ENCODE measurements around the gene NLRP1. TPM values are rescaled to one million over a fixed set of nuclear protein-coding genes. Genes with fewer than 3 reads are reported as not detected.

The NLRP1 gene
- total and polyA plus RNA-seq, 9 of the 15 experiments (the other 6 are each of a cell fraction or from before 2014, with no cell fraction given), result 4.0 to 69.4 (median 27.7) TPM

GRCh38 chr17:5562661-5563360, 21.5 kb downstream of the NLRP1 start:
- CTCF ChIA-PET (ENCODE audit: low intra/inter-chr PET ratio), result no interaction called here
- Histone ChIP-seq H3K9me1 (ENCODE audit: control insufficient read depth, insufficient read depth, low read length) (no peaks in the 10 kb centered on the region), H3K36me3 (ENCODE audit: control insufficient read depth, insufficient read depth, low read length) (peaks cover 49% of the 10 kb centered on the region; the same call in 2 of the 3 replicates), H2AFZ (ENCODE audit: low read depth, low read length) (no peak overlapping the region), H3K4me2 (ENCODE audit: insufficient read depth, low read length) (no peak overlapping the region), H3K9me3 (replicated peaks; ENCODE audit: control insufficient read depth, insufficient read depth, low read depth, low read length) (no peaks in the 10 kb centered on the region), H3K27me3 (ENCODE audit: control insufficient read depth in 2 of 2, insufficient read depth in 2 of 2, low read length in 2 of 2) (no peaks in the 10 kb centered on the region), H3K27ac (ENCODE audit: extremely low read depth, low read depth, low read length) (no peak overlapping the region), H3K79me2 (ENCODE audit: control insufficient read depth, insufficient read depth, low read length) (no peaks in the 10 kb centered on the region), H3K4me3 (no peak overlapping the region), H4K20me1 (replicated peaks; ENCODE audit: control insufficient read depth, insufficient read depth, low read length) (no peaks in the 10 kb centered on the region), H3K4me1 (replicated peaks in 1 of 2; ENCODE audit: control insufficient read depth in 2 of 2, insufficient read depth in 2 of 2, low read length in 2 of 2) (no peaks in the 10 kb centered on the region), H3K9ac (ENCODE audit: insufficient read depth in 1 of 2, low read depth in 2 of 2, low read length in 2 of 2) (0 out of 4 replicates have a peak overlapping the region, but pooled peaks of 1 of the 2 experiments have one; percentile 9)
- no peak for ATAC-seq
- in situ Hi-C loops (cut with MboI) (no loop called here), intact Hi-C loops (cut with micrococcal nuclease) (no loop called here)
- TF ChIP-seq HMGXB4 (CRISPR knock-in tag; IDR thresholded peaks at IDR 0.05) (no peak), SREBF2 (CRISPR knock-in tag; IDR thresholded peaks at IDR 0.05) (no peak), MYC (IDR thresholded peaks at IDR 0.05; ENCODE audit: low read depth, low read length) (no peak), MYC (CRISPR knock-in tag; IDR thresholded peaks at IDR 0.05; ENCODE audit: borderline replicate concordance, low read depth) (no peak), CBX8 (IDR thresholded peaks at IDR 0.05; ENCODE audit: borderline replicate concordance, extremely low read depth, low read depth, low read length, poor library complexity, severe bottlenecking) (no peak), KLF10 (CRISPR knock-in tag; IDR thresholded peaks at IDR 0.05) (no peak), ERF (CRISPR knock-in tag; IDR thresholded peaks at IDR 0.05) (no peak), BCL6 (CRISPR knock-in tag; IDR thresholded peaks at IDR 0.05) (no peak)
- DNase-seq (ENCODE audit: extremely low read depth in 1 of 4, low spot score in 3 of 4), result no peak
- 73% methylated on average over 6 of the region's 6 CpGs for WGBS (ENCODE audit: insufficient coverage, low coverage, missing lambda C conversion rate)
- FAIRE-seq, result no peak
- POLR2A ChIA-PET, result no interaction called here
- no TSS peak for BruUV-seq (replicated peaks)

Data from K562 (cell line).